A673 (cell line): ENCODE measurements around the gene ATP9A.

Experiments used
- CTCF ChIP-seq: fragments of 300-800, 200-600 bp; sonication (generic); conservative IDR thresholded peaks from 2 replicates; pipeline ENCODE4 v1.5.1; 2017; ENCODE audit warnings: low read depth, mild to moderate bottlenecking, antibody characterized with exemption, low read length, moderate library complexity, mixed read lengths
- EZH2 ChIP-seq: fragments of 200-600 bp; sonication (generic); IDR thresholded peaks from 2 replicates; pipeline ENCODE4 v1.6.1; 2017; ENCODE audit warnings: borderline replicate concordance, low read depth, mild to moderate bottlenecking, mixed read lengths, antibody characterized with exemption, low read length; ENCODE audit not compliant: poor library complexity, severe bottlenecking

GRCh38 chr20:51553897-51554486 lies 214.2 kb downstream of the ATP9A start:
- no peak for TF ChIP-seq CTCF
- TF ChIP-seq EZH2, result no peak
